HCT116 (cell line): ENCODE measurements around the gene ALDH6A1. TPM values are rescaled to one million over a fixed set of nuclear protein-coding genes. Genes with fewer than 3 reads are reported as not detected.

ENCODE experiments used
- ATAC-seq: fragments of 200-7000 bp; cut with Tn5 transposase; 2 replicates; pipeline ENCODE4 v1.9.1; 2020; ENCODE audit warnings: mild to moderate bottlenecking, moderate library complexity
- BruUV-seq: library from RNA; stranded (reverse); fragments of 400-500 nt; replicated peaks from 2 replicates; lab custom pipeline; 2021; lab: Mats Ljungman, UMichigan
- CTCF ChIA-PET: fragments of 300-600 bp; sonication (Branson Sonifier 250); formaldehyde crosslinking; loops from one replicate; lab custom pipeline; 2021; ENCODE audit warnings: antibody characterized with exemption; lab: Charles Lee
- POLR2A ChIA-PET: fragments of 300-600, 350-600 bp; sonication (Branson Sonifier 250); formaldehyde crosslinking; loops from one replicate; lab custom pipeline; 2021; ENCODE audit warnings: antibody characterized with exemption; lab: Charles Lee
- RAD21 ChIA-PET, 2 experiments: fragments of 300-600 bp; sonication (Branson Sonifier 250); formaldehyde crosslinking; loops; one replicate each; lab custom pipeline; 2023; ENCODE audit warnings: low total read pairs in 2 of 2; ENCODE audit not compliant: uncharacterized antibody in 2 of 2, unreplicated experiment in 2 of 2, low non-redundant PET in 1 of 2; lab: Charles Lee
- DNase-seq: peaks from one replicate; pipeline ENCODE4 v3.0.0-alpha.2; 2010; ENCODE audit warnings: low read depth, low spot score
- H2AFZ ChIP-seq: fragments of 200-600 bp; shearing (Covaris generic), sonication (generic); 2 replicates; pipeline ENCODE4 v1.6.1; 2017; ENCODE audit warnings: low read depth, mixed run types, mixed read lengths, antibody characterized with exemption, low read length; ENCODE audit not compliant: poor library complexity, severe bottlenecking
- H3K27ac ChIP-seq: 2 replicates; pipeline ENCODE4 v1.5.1; 2012; ENCODE audit warnings: low read depth, low read length
- H3K27me3 ChIP-seq: fragments of 200-600 bp; sonication (generic); 2 replicates; pipeline ENCODE4 v1.6.1; 2016; ENCODE audit warnings: mixed run types, low read length, mixed read lengths; ENCODE audit not compliant: insufficient read depth
- H3K36me3 ChIP-seq, 2 experiments: fragments of 200-500 bp in 1 of 2; fragments of 200-600 bp in 1 of 2; sonication (Bioruptor generic) in 1 of 2; sonication (generic) in 1 of 2; 2 replicates each; pipeline versions ENCODE4 v1.5.1 to v1.6.1; 2014 to 2016; ENCODE audit warnings: low read length in 2 of 2, inconsistent platforms in 1 of 2, mixed read lengths in 1 of 2, mixed run types in 1 of 2; ENCODE audit not compliant: insufficient read depth in 2 of 2, control insufficient read depth in 1 of 2
- H3K4me1 ChIP-seq, 2 experiments: fragments of 200-600 bp in 1 of 2; sonication (generic) in 1 of 2; 2 replicates each; pipeline versions ENCODE4 v1.5.1 to v1.6.1; 2012 to 2017; ENCODE audit warnings: low read length in 2 of 2, inconsistent platforms in 1 of 2, mild to moderate bottlenecking in 1 of 2, mixed read lengths in 1 of 2, mixed run types in 1 of 2, moderate library complexity in 1 of 2; ENCODE audit not compliant: insufficient read depth in 2 of 2, control insufficient read depth in 1 of 2
- H3K4me2 ChIP-seq: fragments of 200-600 bp; sonication (generic); 2 replicates; pipeline ENCODE4 v1.6.1; 2017; ENCODE audit warnings: mixed run types, low read length, mixed read lengths
- H3K4me3 ChIP-seq, 2 experiments: fragments of 200-600 bp in 1 of 2; sonication (generic) in 1 of 2; replicated peaks in 1 of 2; 2 replicates each; pipeline ENCODE4 v1.5.1; 2011 to 2016; ENCODE audit warnings: low read length in 2 of 2, control low read depth in 1 of 2, low read depth in 1 of 2, mild to moderate bottlenecking in 1 of 2, mixed read lengths in 1 of 2, mixed run types in 1 of 2
- H3K79me2 ChIP-seq: fragments of 200-600 bp; sonication (generic); 2 replicates; pipeline ENCODE4 v1.6.1; 2017; ENCODE audit warnings: mild to moderate bottlenecking, mixed run types, low read length, moderate library complexity, mixed read lengths; ENCODE audit not compliant: insufficient read depth
- H3K9ac ChIP-seq: fragments of 200-600 bp; sonication (generic); 2 replicates; pipeline ENCODE4 v1.6.1; 2016; ENCODE audit warnings: low read length, mixed read lengths
- H3K9me2 ChIP-seq: fragments of 200-600 bp; sonication (generic), shearing (Covaris generic); 2 replicates; pipeline ENCODE4 v1.6.1; 2017; ENCODE audit warnings: mixed run types, mild to moderate bottlenecking, moderate library complexity; ENCODE audit not compliant: insufficient read depth
- H3K9me3 ChIP-seq, 2 experiments: fragments of 200-500 bp in 1 of 2; fragments of 200-600 bp in 1 of 2; sonication (Bioruptor generic) in 1 of 2; sonication (generic) in 1 of 2; 2 replicates each; pipeline ENCODE4 v1.6.1; 2014 to 2017; ENCODE audit warnings: low read length in 2 of 2, mixed read lengths in 2 of 2, inconsistent platforms in 1 of 2, low read depth in 1 of 2, mild to moderate bottlenecking in 1 of 2, mixed run types in 1 of 2, moderate library complexity in 1 of 2; ENCODE audit not compliant: control insufficient read depth in 1 of 2, insufficient read depth in 1 of 2
- H4K20me1 ChIP-seq: fragments of 200-600 bp; sonication (generic), shearing (Covaris generic); 2 replicates; pipeline ENCODE4 v1.6.1; 2017; ENCODE audit warnings: mixed run types, mild to moderate bottlenecking, moderate library complexity; ENCODE audit not compliant: insufficient read depth
- CBX3 ChIP-seq: IDR thresholded peaks from 2 replicates; pipeline ENCODE4 v1.6.1; 2012; ENCODE audit warnings: low read depth
- ELF1 ChIP-seq: IDR thresholded peaks from 2 replicates; pipeline ENCODE4 v1.6.1; 2012; ENCODE audit warnings: low read depth, borderline replicate concordance
- JUND ChIP-seq: IDR thresholded peaks from 2 replicates; pipeline ENCODE4 v1.6.1; 2012
- MAX ChIP-seq: IDR thresholded peaks from 2 replicates; pipeline ENCODE4 v1.6.1; 2012
- POLR2A ChIP-seq: IDR thresholded peaks from 2 replicates; pipeline ENCODE4 v1.7.0; 2011; ENCODE audit warnings: borderline replicate concordance; ENCODE audit not compliant: insufficient read depth, insufficient read length; ENCODE audit errors: extremely low read depth
- REST ChIP-seq: IDR thresholded peaks from 2 replicates; pipeline ENCODE4 v1.6.1; 2012; ENCODE audit warnings: low read depth
- SIN3A ChIP-seq: IDR thresholded peaks from 2 replicates; pipeline ENCODE4 v1.6.1; 2012; ENCODE audit warnings: low read depth
- SRF ChIP-seq: IDR thresholded peaks from 2 replicates; pipeline ENCODE4 v1.6.1; 2012; ENCODE audit warnings: low read depth
- YY1 ChIP-seq: IDR thresholded peaks from 2 replicates; pipeline ENCODE4 v1.6.1; 2011; ENCODE audit warnings: low read length, low read depth, moderate library complexity, mild to moderate bottlenecking; ENCODE audit not compliant: insufficient replicate concordance; ENCODE audit errors: extremely low read depth
- intact Hi-C: fragments of 100-400 bp; cut with micrococcal nuclease; formaldehyde crosslinking; loops from 2 replicates; pipeline ENCODE4 v1.10.0; 2022
- total RNA-seq: library from RNA; stranded (reverse); gene quantifications from one replicate; pipeline ENCODE4 v1.2.1, GENCODE V29; 2021; ENCODE audit not compliant: unreplicated experiment

The ALDH6A1 gene
- total RNA-seq, 1 experiment from 2014 or later: 15.6 TPM

- TF ChIP-seq JUND (no peak), ELF1 (no peak), POLR2A (peak; percentile 86)
These were observed 65.5 kb downstream of the ALDH6A1 start, which contains the start of the genes BBOF1 and ENTPD5 (continued) for GRCh38 chr14:74018586-74019407.

- peak overlapping the region; percentile 96 for H3K9ac ChIP-seq
- TF ChIP-seq SIN3A (no peak), MAX (no peak), CBX3 (no peak), YY1 (no peak), JUND (no peak), SRF (no peak), REST (no peak), ELF1 (no peak)
- H3K9me2 ChIP-seq: no peaks in the 10 kb centered on the region
- H3K36me3 ChIP-seq: no peaks in the 10 kb centered on the region
- no peaks in the 10 kb centered on the region for H3K27me3 ChIP-seq
- no TSS peak for BruUV-seq
- intact Hi-C loops: loop anchor here (5.0 kb wide), 1 partner anchor 66 kb away; the partner anchor contains the start of genes COQ6 and FAM161B
- H3K4me2 ChIP-seq: peak overlapping the region; percentile 79
- peak overlapping the region; percentile 78 to 87 for H3K4me3 ChIP-seq
- DNase-seq: no peak
- RAD21 ChIA-PET: no interaction called here
- no peak overlapping the region for H2AFZ ChIP-seq
- H3K79me2 ChIP-seq: 0 out of 2 replicates have a peak, but pooled peaks cover 4% of the 10 kb centered on the region
- H3K4me1 ChIP-seq: peaks cover 17 to 34% of the 10 kb centered on the region in 2 experiments
- CTCF ChIA-PET: no interaction called here
- peak overlapping the region; percentile 94 for H3K27ac ChIP-seq
- no peaks in the 10 kb centered on the region for H3K9me3 ChIP-seq
- H4K20me1 ChIP-seq: no peaks in the 10 kb centered on the region
- POLR2A ChIA-PET: no interaction called here
- peak; percentile 3 for ATAC-seq
These were observed 66.1 kb downstream of the ALDH6A1 start for GRCh38 chr14:74018174-74018585.
